Peyer's patch (tissue), 4 donors: Measurements from ENCODE around the gene RTEL1. TPM values are rescaled to one million over a fixed set of nuclear protein-coding genes. Genes with fewer than 3 reads are reported as not detected.
A peak's percentile ranks its signal among the peaks of the same experiment; 100 is the strongest.

Experiments
- DNase-seq, 3 donors: peaks; one replicate each; pipeline ENCODE4 v3.0.0-alpha.2; 2017 to 2019
- H3K27ac ChIP-seq, 4 donors: fragments of 200-600 bp; sonication (generic); one replicate each; pipeline ENCODE4 v1.5.1; 2016 to 2019
- H3K27me3 ChIP-seq, 2 donors: fragments of 200-600 bp; sonication (generic); one replicate each; pipeline ENCODE4 v1.5.1; 2019
- H3K36me3 ChIP-seq, 3 donors: fragments of 200-600 bp; sonication (generic); one replicate each; pipeline ENCODE4 v1.5.1; 2016 to 2019
- H3K4me1 ChIP-seq, 4 donors: fragments of 200-600 bp; sonication (generic); one replicate each; pipeline ENCODE4 v1.5.1; 2016 to 2019
- H3K4me3 ChIP-seq, 4 donors: fragments of 200-600 bp; sonication (generic); 1 replicate in 3 of 4; 2 replicates in 1 of 4; pipeline ENCODE4 v1.5.1; 2016 to 2019; ENCODE audit warnings: mild to moderate bottlenecking in 1 of 4
- H3K9me3 ChIP-seq, 4 donors: fragments of 200-600 bp; sonication (generic); one replicate each; pipeline ENCODE4 v1.5.1; 2016 to 2019; ENCODE audit warnings: mild to moderate bottlenecking in 1 of 4
- POLR2A ChIP-seq, 2 donors: fragments of 450-650 bp; IDR thresholded peaks; one replicate each; pipeline ENCODE4 v1.5.1; 2017; ENCODE audit warnings: antibody characterized with exemption in 2 of 2, mild to moderate bottlenecking in 2 of 2, moderate library complexity in 2 of 2
- total RNA-seq, 4 donors: library from RNA; depleted of rRNA; stranded (reverse); fragments of >200 nt; gene quantifications; one replicate each; pipeline ENCODE4 v1.1.0, GENCODE V29; 2016
- TF ChIP-seq, protein P1 (sequence below), 6 experiments: fragments of 450-650 bp in 4 of 6; fragments of 200-600 bp in 2 of 6; sonication (generic) in 1 of 6; IDR thresholded peaks; one replicate each; pipeline ENCODE4 v1.5.1; 2017 to 2019; ENCODE audit warnings: antibody characterized with exemption in 6 of 6, mild to moderate bottlenecking in 3 of 6, moderate library complexity in 1 of 6

The RTEL1 gene
- total RNA-seq, 4 donors from 2014 or later = 25.6 to 61.1 (median 30.2) TPM

DNA sequence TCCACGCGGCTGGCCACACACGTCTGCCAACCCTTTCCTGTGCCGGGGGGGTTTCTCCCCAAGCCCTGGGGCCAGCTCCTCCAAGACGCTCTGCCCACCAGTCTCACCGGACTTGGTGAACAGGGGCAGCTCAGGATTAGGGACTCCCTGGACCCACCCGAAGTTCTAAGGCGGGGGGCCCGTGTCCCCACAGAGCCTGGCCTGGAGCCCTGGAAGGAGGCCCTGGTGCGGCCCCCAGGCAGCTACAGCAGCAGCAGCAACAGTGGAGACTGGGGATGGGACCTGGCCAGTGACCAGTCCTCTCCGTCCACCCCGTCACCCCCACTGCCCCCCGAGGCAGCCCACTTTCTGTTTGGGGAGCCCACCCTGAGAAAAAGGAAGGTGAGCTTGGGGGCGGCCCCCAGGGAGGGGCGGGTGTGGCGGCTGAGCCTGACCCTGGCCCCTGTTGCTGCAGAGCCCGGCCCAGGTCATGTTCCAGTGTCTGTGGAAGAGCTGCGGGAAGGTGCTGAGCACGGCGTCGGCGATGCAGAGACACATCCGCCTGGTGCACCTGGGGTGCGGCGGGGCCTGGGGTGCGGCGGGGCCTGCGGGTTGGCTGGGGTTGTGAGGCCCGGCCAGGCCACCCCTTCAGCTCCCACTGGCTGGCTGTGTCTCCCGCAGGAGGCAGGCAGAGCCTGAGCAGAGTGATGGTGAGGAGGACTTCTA lies 83.7 kb downstream of the RTEL1 start:
- H3K27ac ChIP-seq = peak overlapping the region; percentile 76 to 86 (median 83)
- peaks cover 0 to 41% (median 30%) of the 10 kb centered on the region in 4 donors for H3K4me1 ChIP-seq
- peak overlapping the region in 2 of 4 donors; percentile 3 to 74 for H3K4me3 ChIP-seq
- DNase-seq = no peak
- TF ChIP-seq, protein P1, sequence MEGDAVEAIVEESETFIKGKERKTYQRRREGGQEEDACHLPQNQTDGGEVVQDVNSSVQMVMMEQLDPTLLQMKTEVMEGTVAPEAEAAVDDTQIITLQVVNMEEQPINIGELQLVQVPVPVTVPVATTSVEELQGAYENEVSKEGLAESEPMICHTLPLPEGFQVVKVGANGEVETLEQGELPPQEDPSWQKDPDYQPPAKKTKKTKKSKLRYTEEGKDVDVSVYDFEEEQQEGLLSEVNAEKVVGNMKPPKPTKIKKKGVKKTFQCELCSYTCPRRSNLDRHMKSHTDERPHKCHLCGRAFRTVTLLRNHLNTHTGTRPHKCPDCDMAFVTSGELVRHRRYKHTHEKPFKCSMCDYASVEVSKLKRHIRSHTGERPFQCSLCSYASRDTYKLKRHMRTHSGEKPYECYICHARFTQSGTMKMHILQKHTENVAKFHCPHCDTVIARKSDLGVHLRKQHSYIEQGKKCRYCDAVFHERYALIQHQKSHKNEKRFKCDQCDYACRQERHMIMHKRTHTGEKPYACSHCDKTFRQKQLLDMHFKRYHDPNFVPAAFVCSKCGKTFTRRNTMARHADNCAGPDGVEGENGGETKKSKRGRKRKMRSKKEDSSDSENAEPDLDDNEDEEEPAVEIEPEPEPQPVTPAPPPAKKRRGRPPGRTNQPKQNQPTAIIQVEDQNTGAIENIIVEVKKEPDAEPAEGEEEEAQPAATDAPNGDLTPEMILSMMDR (IDR thresholded peaks at IDR 0.05) = no peak
- no peak for TF ChIP-seq POLR2A (IDR thresholded peaks at IDR 0.05)
- peaks cover 0 to 22% (median 0%) of the 10 kb centered on the region in 3 donors for H3K36me3 ChIP-seq
- no peaks in the 10 kb centered on the region for H3K27me3 ChIP-seq
- no peaks in the 10 kb centered on the region for H3K9me3 ChIP-seq

DNA sequence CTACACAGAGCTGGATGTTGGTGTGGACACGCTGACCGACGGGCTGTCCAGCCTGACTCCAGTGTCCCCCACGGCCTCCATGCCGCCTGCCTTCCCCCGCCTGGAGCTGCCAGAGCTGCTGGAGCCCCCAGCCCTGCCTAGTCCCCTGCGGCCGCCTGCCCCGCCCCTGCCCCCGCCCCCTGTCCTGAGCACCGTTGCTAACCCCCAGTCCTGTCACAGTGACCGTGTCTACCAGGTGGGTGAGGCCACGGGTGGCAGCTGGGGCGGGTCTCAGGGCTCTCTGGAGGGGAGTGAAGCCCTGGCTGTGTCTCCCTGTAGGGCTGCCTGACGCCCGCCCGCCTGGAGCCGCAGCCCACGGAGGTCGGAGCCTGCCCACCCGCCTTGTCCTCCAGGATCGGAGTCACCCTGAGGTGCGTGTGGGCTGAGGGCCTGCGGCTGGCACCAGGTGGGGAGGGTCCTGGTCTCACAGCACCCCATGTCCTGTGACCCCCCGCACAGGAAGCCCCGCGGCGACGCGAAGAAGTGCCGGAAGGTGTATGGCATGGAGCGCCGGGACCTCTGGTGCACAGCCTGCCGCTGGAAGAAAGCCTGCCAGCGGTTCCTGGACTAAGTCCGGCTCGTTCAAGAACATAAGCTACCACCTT lies 84.4 kb downstream of the RTEL1 start:
- DNase-seq = no peak
- no peak for TF ChIP-seq POLR2A (IDR thresholded peaks at IDR 0.05)
- TF ChIP-seq, protein P1 (IDR thresholded peaks at IDR 0.05) = no peak
- Histone ChIP-seq H3K27me3 (no peaks in the 10 kb centered on the region), H3K4me3 (no peak overlapping the region), H3K9me3 (no peaks in the 10 kb centered on the region), H3K4me1 (peaks cover 0 to 34% (median 26%) of the 10 kb centered on the region in 4 donors), H3K27ac (no peak overlapping the region), H3K36me3 (peaks cover 0 to 22% (median 0%) of the 10 kb centered on the region in 3 donors)

DNA sequence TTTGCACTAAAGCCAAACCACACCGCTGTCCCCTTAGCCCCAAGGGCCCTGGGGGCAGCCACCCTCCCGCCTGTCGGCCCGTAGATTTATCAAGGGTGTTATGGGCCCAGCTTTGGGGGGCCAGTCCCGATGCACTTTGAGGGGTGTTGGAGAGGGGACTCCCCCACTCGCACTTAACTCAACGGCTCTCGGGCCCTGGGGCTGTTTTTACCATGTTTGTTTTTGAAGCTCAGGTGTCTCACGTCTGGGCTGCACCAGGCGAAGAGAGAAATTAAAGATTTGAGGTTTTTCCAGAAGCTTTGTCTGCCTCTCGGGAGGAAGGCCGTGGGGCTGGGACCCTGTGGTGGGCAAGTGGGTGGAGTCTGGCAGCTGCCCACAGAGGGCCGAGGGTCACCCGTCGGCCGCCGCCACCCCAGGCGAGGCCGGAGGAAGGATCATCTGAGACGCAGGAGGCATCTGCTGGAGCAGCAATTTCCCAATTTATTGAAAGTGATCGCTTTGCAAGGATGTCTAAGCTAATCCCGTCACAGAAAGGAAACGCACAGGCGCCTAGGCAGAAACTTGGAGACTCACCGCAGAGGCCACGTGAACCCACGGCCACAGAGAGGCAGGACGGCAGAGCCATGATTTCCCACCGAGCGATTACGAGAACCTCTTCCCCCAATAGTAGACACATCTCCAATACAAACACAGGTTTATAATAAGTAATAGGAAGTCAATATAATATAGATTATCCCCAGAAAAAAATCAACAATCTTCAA lies 85.3 kb downstream of the RTEL1 start:
- H3K36me3 ChIP-seq = peaks cover 0 to 22% (median 0%) of the 10 kb centered on the region in 3 donors
- no peak for DNase-seq
- H3K27me3 ChIP-seq = no peaks in the 10 kb centered on the region
- no peak for TF ChIP-seq POLR2A (IDR thresholded peaks at IDR 0.05)
- TF ChIP-seq, protein P1 (IDR thresholded peaks at IDR 0.05) = no peak
- no peaks in the 10 kb centered on the region for H3K9me3 ChIP-seq
- no peak overlapping the region for H3K4me3 ChIP-seq
- no peak overlapping the region for H3K27ac ChIP-seq
- H3K4me1 ChIP-seq = peaks cover 0 to 25% (median 19%) of the 10 kb centered on the region in 4 donors

DNA sequence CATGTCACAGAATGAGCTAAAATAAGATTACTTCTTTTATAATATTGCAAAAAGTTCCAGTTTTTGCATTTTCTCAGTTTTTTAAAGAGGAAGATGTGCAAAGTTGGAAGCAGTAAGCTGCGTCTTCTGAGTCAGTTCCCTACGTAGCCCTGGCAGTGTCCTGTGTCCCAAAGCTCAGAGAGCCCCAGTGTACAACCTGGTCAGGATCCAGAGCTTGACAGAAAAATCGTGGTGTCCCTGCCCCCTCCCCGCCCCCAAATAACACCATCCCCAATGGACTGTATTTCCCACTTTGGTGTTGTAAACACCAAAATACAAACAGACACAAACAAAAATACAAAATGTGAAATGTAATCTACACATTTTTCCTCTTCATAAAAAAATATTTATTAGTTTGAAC lies 86.0 kb downstream of the RTEL1 start:
- DNase-seq = no peak
- H3K4me3 ChIP-seq = no peak overlapping the region
- H3K4me1 ChIP-seq = peaks cover 0 to 17% (median 12%) of the 10 kb centered on the region in 4 donors
- peaks cover 0 to 22% (median 0%) of the 10 kb centered on the region in 3 donors for H3K36me3 ChIP-seq
- H3K27ac ChIP-seq = no peak overlapping the region
- no peaks in the 10 kb centered on the region for H3K9me3 ChIP-seq
- TF ChIP-seq, protein P1 (IDR thresholded peaks at IDR 0.05) = no peak
- TF ChIP-seq POLR2A (IDR thresholded peaks at IDR 0.05) = no peak
- no peaks in the 10 kb centered on the region for H3K27me3 ChIP-seq

DNA sequence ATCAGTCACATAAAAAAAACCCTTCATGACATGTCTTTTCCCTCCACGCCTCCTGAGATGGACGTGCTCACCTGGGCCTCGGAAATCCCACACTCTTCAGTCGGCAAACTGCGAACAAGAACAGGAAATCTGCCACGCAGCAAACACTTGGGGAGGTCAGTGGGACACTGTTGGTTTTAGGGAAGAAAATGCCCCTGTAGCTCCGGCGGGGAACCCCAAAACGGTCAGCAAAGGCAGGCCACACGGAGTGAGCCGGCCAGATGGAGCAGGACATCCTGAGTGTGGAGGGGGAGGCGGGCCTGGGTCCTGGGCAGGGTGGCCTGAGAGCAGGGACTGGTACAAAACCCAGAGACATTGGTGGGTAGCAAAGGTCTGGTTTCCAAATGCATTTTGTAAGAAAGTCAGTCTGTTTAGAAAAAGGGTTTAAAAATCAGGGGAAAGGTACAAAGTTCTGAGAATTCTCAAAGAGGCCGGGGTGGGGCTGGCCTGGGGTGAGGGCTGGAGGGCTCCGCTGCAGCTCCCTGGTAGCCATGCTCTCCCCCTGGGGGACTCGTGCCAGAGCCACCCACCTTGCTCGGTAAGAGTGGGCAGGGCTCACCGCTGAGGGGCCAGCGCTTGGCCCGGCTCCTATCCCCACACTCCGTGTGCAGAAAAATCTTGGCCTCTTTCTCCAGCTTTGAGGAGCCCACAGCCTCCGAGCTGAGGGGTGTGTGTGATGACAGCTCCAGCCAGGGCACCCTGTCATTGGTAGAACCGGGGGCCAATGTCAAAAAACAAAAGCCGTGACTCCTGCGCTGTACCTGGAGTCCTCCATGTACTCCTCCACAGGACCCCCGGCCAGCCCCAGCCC lies 86.7 kb downstream of the RTEL1 start:
- H3K4me3 ChIP-seq = no peak overlapping the region
- TF ChIP-seq, protein P1 (IDR thresholded peaks at IDR 0.05) = no peak
- DNase-seq = no peak
- no peaks in the 10 kb centered on the region for H3K27me3 ChIP-seq
- H3K9me3 ChIP-seq = no peaks in the 10 kb centered on the region
- peaks cover 0 to 16% (median 11%) of the 10 kb centered on the region in 4 donors for H3K4me1 ChIP-seq
- peaks cover 0 to 22% (median 0%) of the 10 kb centered on the region in 3 donors for H3K36me3 ChIP-seq
- no peak overlapping the region for H3K27ac ChIP-seq
